ENCODE data around the gene PPM1L.

PPM1L gene

DNA sequence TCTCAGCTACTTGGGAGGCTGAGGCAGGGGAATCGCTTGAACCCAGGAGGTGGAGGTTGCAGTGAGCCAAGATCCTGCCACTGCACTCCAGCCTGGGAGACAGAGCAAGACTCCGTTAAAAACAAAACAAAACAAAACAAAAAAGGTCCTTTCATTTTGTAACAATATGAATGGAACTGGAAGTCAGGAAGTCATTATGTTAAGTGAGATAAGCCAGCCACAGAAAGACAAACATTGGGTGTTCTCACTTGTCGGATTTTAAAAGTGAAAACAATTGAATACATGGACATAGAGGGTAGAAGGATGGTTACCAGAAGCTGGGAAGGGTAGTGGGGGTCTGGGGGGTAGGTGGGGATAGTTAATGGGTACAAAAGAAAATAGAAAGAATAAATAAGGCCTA is 361.6 kb downstream of the PPM1L start:
- H2BK120ac ChIP-seq (ENCODE audit: insufficient read depth, low read length, poor library complexity): no peak overlapping the region
- DNase-seq: no peak
- H3K14ac ChIP-seq (ENCODE audit: low read length): no peak overlapping the region
- peaks cover 0 to 4% of the 10 kb centered on the region in 2 experiments for H3K36me3 ChIP-seq (ENCODE audit: control insufficient read depth in 1 of 2, insufficient read depth in 2 of 2, low read length in 2 of 2)
- H3K27me3 ChIP-seq (ENCODE audit: insufficient read depth, low read length): no peaks in the 10 kb centered on the region
- no peak overlapping the region for H4K91ac ChIP-seq (ENCODE audit: low read depth, low read length)
- H3K23ac ChIP-seq (ENCODE audit: low read length): no peak overlapping the region
- no peak overlapping the region for H3K4me2 ChIP-seq (ENCODE audit: low read length)
- H3K4me1 ChIP-seq (ENCODE audit: control insufficient read depth in 1 of 2, insufficient read depth in 2 of 2, low read length in 2 of 2): no peaks in the 10 kb centered on the region
- no peak overlapping the region for H4K8ac ChIP-seq (ENCODE audit: low read depth, low read length)
- no peaks in the 10 kb centered on the region for H3K79me2 ChIP-seq (ENCODE audit: control insufficient read depth, insufficient read depth, low read length, poor library complexity)
- H2AFZ ChIP-seq (ENCODE audit: insufficient read depth, low read length, poor library complexity): no peak overlapping the region
- no peak overlapping the region for H2BK5ac ChIP-seq (ENCODE audit: low read depth, low read length, poor library complexity)
- no peak overlapping the region for H2BK12ac ChIP-seq (ENCODE audit: low read length)
- no peaks in the 10 kb centered on the region for H3K79me1 ChIP-seq (ENCODE audit: low read length)
- no peak overlapping the region for H2AK5ac ChIP-seq (ENCODE audit: low read length)
- no peak overlapping the region for H3K9ac ChIP-seq (ENCODE audit: low read length)
- H3K27ac ChIP-seq (ENCODE audit: low read depth, low read length): no peak overlapping the region
- no peak overlapping the region for H3K4me3 ChIP-seq (ENCODE audit: low read depth, low read length)
- peaks cover 7% of the 10 kb centered on the region for H3K9me3 ChIP-seq (ENCODE audit: insufficient read depth, low read depth, low read length)
- H3K4ac ChIP-seq (ENCODE audit: low read depth, low read length): no peak overlapping the region
- no peak overlapping the region for H3K18ac ChIP-seq (ENCODE audit: low read length)
- no peak overlapping the region for H4K12ac ChIP-seq (ENCODE audit: low read depth, low read length)
- WGBS (ENCODE audit: extremely low coverage, insufficient coverage, insufficient read length): no CpG with 5 or more reads among the region's 3 CpGs

DNA sequence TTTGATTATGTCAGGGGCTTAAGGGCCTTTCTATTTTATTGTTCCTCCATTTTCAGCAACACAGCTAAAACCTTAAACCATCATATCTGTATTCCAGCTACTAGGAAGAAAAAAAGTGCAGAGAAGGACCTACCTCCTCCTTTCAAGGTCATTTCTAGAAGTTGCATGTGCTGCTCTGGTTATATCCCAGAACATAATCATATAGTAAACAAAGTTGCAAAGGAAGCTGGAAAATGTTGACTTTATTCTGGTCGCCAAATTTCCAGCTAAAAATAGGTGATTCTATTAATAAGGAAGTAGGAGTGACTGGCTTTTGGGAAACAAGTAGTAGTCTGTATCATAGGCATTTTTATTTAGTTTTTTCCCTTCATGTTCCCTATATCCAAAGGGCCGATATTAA is 370.5 kb downstream of the PPM1L start:
- Histone ChIP-seq H4K12ac (ENCODE audit: low read depth, low read length) (no peak overlapping the region), H2AK5ac (ENCODE audit: low read length) (no peak overlapping the region), H3K9me3 (ENCODE audit: insufficient read depth, low read depth, low read length) (no peaks in the 10 kb centered on the region), H3K27me3 (ENCODE audit: insufficient read depth, low read length) (no peaks in the 10 kb centered on the region), H3K27ac (ENCODE audit: low read depth, low read length) (no peak overlapping the region), H3K9ac (ENCODE audit: low read length) (no peak overlapping the region), H3K18ac (ENCODE audit: low read length) (no peak overlapping the region), H2BK12ac (ENCODE audit: low read length) (no peak overlapping the region), H3K4me3 (ENCODE audit: low read depth, low read length) (no peak overlapping the region), H3K23ac (ENCODE audit: low read length) (no peak overlapping the region), H3K36me3 (ENCODE audit: control insufficient read depth in 1 of 2, insufficient read depth in 2 of 2, low read length in 2 of 2) (no peaks in the 10 kb centered on the region), H3K4me2 (ENCODE audit: low read length) (no peak overlapping the region), H3K4ac (ENCODE audit: low read depth, low read length) (no peak overlapping the region), H3K14ac (ENCODE audit: low read length) (no peak overlapping the region), H3K79me2 (ENCODE audit: control insufficient read depth, insufficient read depth, low read length, poor library complexity) (no peaks in the 10 kb centered on the region), H2BK5ac (ENCODE audit: low read depth, low read length, poor library complexity) (no peak overlapping the region), H4K91ac (ENCODE audit: low read depth, low read length) (no peak overlapping the region), H3K79me1 (ENCODE audit: low read length) (no peaks in the 10 kb centered on the region), H4K8ac (ENCODE audit: low read depth, low read length) (no peak overlapping the region), H2AFZ (ENCODE audit: insufficient read depth, low read length, poor library complexity) (no peak overlapping the region), H3K4me1 (ENCODE audit: control insufficient read depth in 1 of 2, insufficient read depth in 2 of 2, low read length in 2 of 2) (no peaks in the 10 kb centered on the region), H2BK120ac (ENCODE audit: insufficient read depth, low read length, poor library complexity) (no peak overlapping the region)
- no peak for DNase-seq
- no CpG with 5 or more reads among the region's 2 CpGs for WGBS (ENCODE audit: extremely low coverage, insufficient coverage, insufficient read length)

All from trophoblast cell (in vitro differentiated cells and primary cell).